ENCODE data around the gene PPP4R2.

GRCh38 chr3:72953325-72953956, 43.2 kb upstream of the PPP4R2 start:
- TF ChIP-seq CTCF (IDR thresholded peaks at IDR 0.05) (no peak), EZH2 (IDR thresholded peaks at IDR 0.05; ENCODE audit: borderline replicate concordance, insufficient read depth, low read depth, low read length, poor library complexity, severe bottlenecking) (no peak)
